OCI-LY1 (cell line): ENCODE measurements around the gene TBC1D5.

ENCODE experiments used
- H2AFZ ChIP-seq: fragments of 200-600 bp; sonication (generic), shearing (Covaris generic); 2 replicates; pipeline ENCODE4 v1.6.0; 2014; ENCODE audit warnings: antibody characterized with exemption, mild to moderate bottlenecking, low read length
- H3F3A ChIP-seq: fragments of 200-600 bp; sonication (generic), shearing (Covaris generic); 2 replicates; pipeline ENCODE4 v1.6.0; 2014; ENCODE audit warnings: mild to moderate bottlenecking, antibody characterized with exemption, low read length, moderate library complexity; ENCODE audit not compliant: insufficient read depth
- H3K27ac ChIP-seq: fragments of 200-600 bp; sonication (generic); 2 replicates; pipeline ENCODE4 v1.5.1; 2014; ENCODE audit warnings: low read length, mixed run types, mild to moderate bottlenecking, low read depth; ENCODE audit not compliant: poor library complexity, severe bottlenecking
- H3K27me3 ChIP-seq: fragments of 200-600 bp; sonication (generic); 2 replicates; pipeline ENCODE4 v1.6.0; 2014; ENCODE audit warnings: antibody characterized with exemption, mild to moderate bottlenecking, low read length, moderate library complexity; ENCODE audit not compliant: insufficient read depth
- H3K36me3 ChIP-seq: fragments of 200-600 bp; sonication (generic); 2 replicates; pipeline ENCODE4 v1.6.1; 2014; ENCODE audit warnings: mild to moderate bottlenecking, antibody characterized with exemption, low read length, moderate library complexity, mixed read lengths; ENCODE audit not compliant: insufficient read depth
- H3K4me1 ChIP-seq: fragments of 200-600 bp; sonication (generic); 2 replicates; pipeline ENCODE4 v1.5.1; 2014; ENCODE audit warnings: mild to moderate bottlenecking, low read length, moderate library complexity; ENCODE audit not compliant: insufficient read depth, severe bottlenecking
- H3K4me2 ChIP-seq: fragments of 200-600 bp; sonication (generic), shearing (Covaris generic); 2 replicates; pipeline ENCODE4 v1.6.1; 2014; ENCODE audit warnings: low read length
- H3K4me3 ChIP-seq: fragments of 200-600 bp; sonication (generic); 2 replicates; pipeline ENCODE4 v1.5.1; 2014; ENCODE audit warnings: low read length, low read depth, mild to moderate bottlenecking, mixed read lengths; ENCODE audit not compliant: poor library complexity, severe bottlenecking
- H3K79me2 ChIP-seq: fragments of 200-600 bp; shearing (Covaris generic); 2 replicates; pipeline ENCODE4 v1.6.1; 2016; ENCODE audit warnings: mixed run types, low read length, mixed read lengths; ENCODE audit not compliant: insufficient read depth
- H3K9ac ChIP-seq: fragments of 200-600 bp; sonication (generic), shearing (Covaris generic); 2 replicates; pipeline ENCODE4 v1.6.1; 2014; ENCODE audit warnings: mild to moderate bottlenecking, low read length, mixed read lengths
- H3K9me2 ChIP-seq: fragments of 200-600 bp; sonication (generic), shearing (Covaris generic); 2 replicates; pipeline ENCODE4 v1.6.1; 2014; ENCODE audit warnings: low read depth, mild to moderate bottlenecking, low read length, mixed read lengths
- H3K9me3 ChIP-seq: fragments of 200-600 bp; shearing (Covaris generic); 2 replicates; pipeline ENCODE4 v1.6.1; 2014; ENCODE audit warnings: low read length, mixed read lengths
- H4K20me1 ChIP-seq: fragments of 200-600 bp; sonication (generic), shearing (Covaris generic); 2 replicates; pipeline ENCODE4 v1.6.0; 2016; ENCODE audit warnings: mild to moderate bottlenecking, low read length; ENCODE audit not compliant: insufficient read depth
- EZH2 ChIP-seq: fragments of 200-600 bp; sonication (generic), shearing (Covaris generic); IDR thresholded peaks from 2 replicates; pipeline ENCODE4 v1.8.0; 2017; ENCODE audit warnings: borderline replicate concordance, mixed run types, mild to moderate bottlenecking, antibody characterized with exemption, low read length, moderate library complexity, mixed read lengths
- TF ChIP-seq, protein P1 (sequence below): fragments of 200-600 bp; sonication (generic), shearing (Covaris generic); IDR thresholded peaks from 2 replicates; pipeline ENCODE4 v1.5.1; 2017; ENCODE audit warnings: mild to moderate bottlenecking, antibody characterized with exemption, low read length, moderate library complexity, mixed read lengths

The TBC1D5 gene

GRCh38 chr3:17339132-17339575 lies 403.3 kb downstream of the TBC1D5 start:
- Histone ChIP-seq H3K9me3 (no peaks in the 10 kb centered on the region), H3K9me2 (no peaks in the 10 kb centered on the region), H3K4me3 (no peak overlapping the region), H3F3A (no peaks in the 10 kb centered on the region), H4K20me1 (no peaks in the 10 kb centered on the region), H3K79me2 (no peaks in the 10 kb centered on the region), H3K9ac (no peak overlapping the region), H3K36me3 (no peaks in the 10 kb centered on the region), H3K27me3 (no peaks in the 10 kb centered on the region), H3K4me1 (no peaks in the 10 kb centered on the region), H2AFZ (no peak overlapping the region), H3K27ac (no peak overlapping the region), H3K4me2 (no peak overlapping the region)
- TF ChIP-seq, protein P1, sequence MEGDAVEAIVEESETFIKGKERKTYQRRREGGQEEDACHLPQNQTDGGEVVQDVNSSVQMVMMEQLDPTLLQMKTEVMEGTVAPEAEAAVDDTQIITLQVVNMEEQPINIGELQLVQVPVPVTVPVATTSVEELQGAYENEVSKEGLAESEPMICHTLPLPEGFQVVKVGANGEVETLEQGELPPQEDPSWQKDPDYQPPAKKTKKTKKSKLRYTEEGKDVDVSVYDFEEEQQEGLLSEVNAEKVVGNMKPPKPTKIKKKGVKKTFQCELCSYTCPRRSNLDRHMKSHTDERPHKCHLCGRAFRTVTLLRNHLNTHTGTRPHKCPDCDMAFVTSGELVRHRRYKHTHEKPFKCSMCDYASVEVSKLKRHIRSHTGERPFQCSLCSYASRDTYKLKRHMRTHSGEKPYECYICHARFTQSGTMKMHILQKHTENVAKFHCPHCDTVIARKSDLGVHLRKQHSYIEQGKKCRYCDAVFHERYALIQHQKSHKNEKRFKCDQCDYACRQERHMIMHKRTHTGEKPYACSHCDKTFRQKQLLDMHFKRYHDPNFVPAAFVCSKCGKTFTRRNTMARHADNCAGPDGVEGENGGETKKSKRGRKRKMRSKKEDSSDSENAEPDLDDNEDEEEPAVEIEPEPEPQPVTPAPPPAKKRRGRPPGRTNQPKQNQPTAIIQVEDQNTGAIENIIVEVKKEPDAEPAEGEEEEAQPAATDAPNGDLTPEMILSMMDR: no peak
- no peak for TF ChIP-seq EZH2

DNA sequence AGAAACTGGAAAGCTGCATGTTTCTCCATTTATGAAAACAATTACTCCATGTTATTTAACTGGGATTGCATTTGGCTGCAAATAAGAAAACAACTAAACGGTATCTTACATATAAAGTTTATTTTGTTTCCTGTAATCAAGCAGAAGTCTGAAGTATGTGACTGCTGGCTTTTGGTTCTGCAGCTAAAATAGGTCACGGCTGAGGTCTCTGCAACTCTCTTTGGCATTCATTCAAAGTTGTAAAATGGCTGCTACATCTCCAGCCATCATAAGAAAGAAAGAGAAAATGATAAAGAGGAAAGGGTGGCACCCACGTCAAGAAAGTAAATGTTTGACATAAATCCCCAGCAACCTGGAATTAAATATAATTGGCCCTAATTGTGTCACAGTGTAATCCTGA lies 406.1 kb downstream of the TBC1D5 start:
- Histone ChIP-seq H3K4me3 (no peak overlapping the region), H3K79me2 (no peaks in the 10 kb centered on the region), H4K20me1 (no peaks in the 10 kb centered on the region), H3K9ac (no peak overlapping the region), H3F3A (no peaks in the 10 kb centered on the region), H3K9me3 (no peaks in the 10 kb centered on the region), H3K27me3 (no peaks in the 10 kb centered on the region), H3K9me2 (no peaks in the 10 kb centered on the region), H3K36me3 (no peaks in the 10 kb centered on the region), H3K27ac (no peak overlapping the region), H3K4me1 (no peaks in the 10 kb centered on the region), H2AFZ (no peak overlapping the region), H3K4me2 (no peak overlapping the region)
- TF ChIP-seq, protein P1: no peak
- TF ChIP-seq EZH2: no peak

DNA sequence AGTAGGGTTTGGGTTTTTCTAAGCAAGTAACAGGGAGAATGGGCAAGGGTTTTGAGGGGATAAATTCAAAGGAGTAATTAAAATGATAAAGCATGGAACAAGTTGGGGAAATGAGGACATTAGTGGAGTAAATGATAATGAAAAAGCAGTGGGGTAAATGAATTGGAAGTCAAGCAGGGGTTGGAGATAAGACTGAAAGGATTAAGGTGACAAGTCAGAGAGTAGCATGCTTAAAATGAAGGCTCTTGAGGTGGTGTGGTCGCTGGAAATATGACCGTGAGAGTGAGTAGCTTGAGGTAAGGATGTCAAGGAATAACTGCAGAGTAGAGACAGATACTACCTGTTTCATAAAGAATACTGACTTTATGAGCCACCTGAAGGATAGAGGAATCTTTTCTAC lies 408.5 kb downstream of the TBC1D5 start:
- TF ChIP-seq EZH2: no peak
- TF ChIP-seq, protein P1: no peak

More for the DNA sequence above, 408.5 kb downstream of the TBC1D5 start:
- Histone ChIP-seq H3K9me2 (no peaks in the 10 kb centered on the region), H2AFZ (no peak overlapping the region), H3K4me2 (no peak overlapping the region), H3K4me1 (no peaks in the 10 kb centered on the region), H3K4me3 (no peak overlapping the region), H3K36me3 (no peaks in the 10 kb centered on the region), H3F3A (no peaks in the 10 kb centered on the region), H3K9ac (no peak overlapping the region), H3K27me3 (no peaks in the 10 kb centered on the region), H4K20me1 (no peaks in the 10 kb centered on the region), H3K9me3 (no peaks in the 10 kb centered on the region), H3K27ac (no peak overlapping the region), H3K79me2 (no peaks in the 10 kb centered on the region)
